Subcutaneous adipose tissue (tissue), 4 donors: ENCODE results near the gene THOC1. TPM values are rescaled to one million over a fixed set of nuclear protein-coding genes. Genes with fewer than 3 reads are reported as not detected.

Experiments
- CTCF ChIP-seq: fragments of 450-650 bp; IDR thresholded peaks from one replicate; pipeline ENCODE4 v1.5.1; 2016; ENCODE audit warnings: low read depth, mild to moderate bottlenecking, control low read depth, antibody characterized with exemption, moderate library complexity
- total RNA-seq, 4 donors: library from RNA; depleted of rRNA; stranded (reverse); fragments of >200 nt; gene quantifications; one replicate each; pipeline ENCODE4 v1.1.0, GENCODE V29; 2016

THOC1 gene
- total RNA-seq, 4 donors from 2014 or later, result 50.3 to 69.7 (median 63.4) TPM

- TF ChIP-seq CTCF, result no peak
These were observed 25.7 kb upstream of the THOC1 start for GRCh38 chr18:293536-293935.

GRCh38 chr18:292271-292670 lies 24.4 kb upstream of the THOC1 start:
- TF ChIP-seq CTCF, result no peak

GRCh38 chr18:289026-289425 lies 21.2 kb upstream of the THOC1 start:
- no peak for TF ChIP-seq CTCF

- no peak for TF ChIP-seq CTCF
These were observed 18.9 kb upstream of the THOC1 start for GRCh38 chr18:286515-287310.

GRCh38 chr18:285817-286216 lies 18.0 kb upstream of the THOC1 start:
- TF ChIP-seq CTCF, result no peak

GRCh38 chr18:275486-275885 lies 7.6 kb upstream of the THOC1 start:
- no peak for TF ChIP-seq CTCF

- no peak for TF ChIP-seq CTCF
These were observed 6.5 kb upstream of the THOC1 start for GRCh38 chr18:274313-274712.
